DOHH2 (cell line): Measurements from ENCODE around the gene NDFIP1.

Experiments
- CTCF ChIP-seq: fragments of 200-600 bp; sonication (generic); IDR thresholded peaks from one replicate; pipeline ENCODE4 v1.5.1; 2014; ENCODE audit warnings: antibody characterized with exemption, mild to moderate bottlenecking, low read depth, low read length; ENCODE audit not compliant: poor library complexity, severe bottlenecking
- EZH2phosphoT487 ChIP-seq: fragments of 200-600 bp; sonication (generic); IDR thresholded peaks from 2 replicates; pipeline ENCODE4 v1.6.1; 2017; ENCODE audit warnings: borderline replicate concordance, mild to moderate bottlenecking, antibody characterized with exemption, low read length, moderate library complexity, mixed read lengths

GRCh38 chr5:142166754-142167153 is 58.2 kb downstream of the NDFIP1 start:
- TF ChIP-seq CTCF (no peak), EZH2phosphoT487 (no peak)
